ENCODE measurements around the gene SUFU.
A peak's percentile ranks its signal among the peaks of the same experiment; 100 is the strongest.
"Not testable (repeated sequence)": the region's sequence is repeated elsewhere in the genome, so short reads cannot be mapped to it uniquely, and the experiment has no call there.

SUFU gene

DNA sequence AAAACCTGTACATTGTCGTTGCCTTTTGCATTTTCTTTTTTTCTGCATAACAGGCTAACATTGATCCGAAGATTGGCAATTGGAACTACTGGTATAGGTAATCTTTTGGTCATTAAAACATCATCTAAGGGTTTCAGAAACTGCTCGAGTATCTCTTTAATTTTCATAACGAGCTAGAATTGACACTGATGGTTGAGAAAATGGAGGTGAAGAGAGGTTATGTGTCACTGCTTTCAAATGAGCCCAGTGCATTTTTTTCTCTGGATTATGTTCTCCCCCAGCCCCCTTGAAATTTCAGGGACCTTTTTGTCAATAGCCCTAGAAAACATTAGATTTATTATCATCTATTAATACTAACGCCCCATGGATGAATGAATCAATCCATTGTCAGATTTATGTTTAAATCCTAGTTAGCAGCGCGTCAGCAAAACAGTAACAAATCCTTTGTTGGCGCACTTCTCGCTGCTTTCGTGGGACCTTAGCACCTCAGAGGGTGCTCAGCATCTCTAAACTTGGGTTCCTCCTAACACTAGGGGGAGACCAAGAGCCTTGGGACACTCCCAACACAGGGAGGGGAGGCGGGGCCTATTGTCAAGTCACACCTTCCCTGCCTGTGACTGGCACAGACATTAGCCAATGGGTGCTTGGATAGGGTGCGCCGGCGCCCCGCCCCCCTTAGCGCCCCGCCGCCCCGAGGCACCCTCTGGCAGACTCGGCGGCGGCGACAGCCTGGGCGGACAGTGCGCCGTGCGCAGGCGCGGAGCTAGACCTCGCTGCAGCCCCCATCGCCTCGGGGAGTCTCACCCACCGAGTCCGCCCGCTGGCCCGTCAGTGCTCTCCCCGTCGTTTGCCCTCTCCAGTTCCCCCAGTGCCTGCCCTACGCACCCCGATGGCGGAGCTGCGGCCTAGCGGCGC, at the start of gene SUFU:
Gene SUFU (plus strand): TSS at position 709 of the 915 bp plus-strand sequence. CDS start 181 bp downstream, at position 890.
- TF ChIP-seq, protein P1, sequence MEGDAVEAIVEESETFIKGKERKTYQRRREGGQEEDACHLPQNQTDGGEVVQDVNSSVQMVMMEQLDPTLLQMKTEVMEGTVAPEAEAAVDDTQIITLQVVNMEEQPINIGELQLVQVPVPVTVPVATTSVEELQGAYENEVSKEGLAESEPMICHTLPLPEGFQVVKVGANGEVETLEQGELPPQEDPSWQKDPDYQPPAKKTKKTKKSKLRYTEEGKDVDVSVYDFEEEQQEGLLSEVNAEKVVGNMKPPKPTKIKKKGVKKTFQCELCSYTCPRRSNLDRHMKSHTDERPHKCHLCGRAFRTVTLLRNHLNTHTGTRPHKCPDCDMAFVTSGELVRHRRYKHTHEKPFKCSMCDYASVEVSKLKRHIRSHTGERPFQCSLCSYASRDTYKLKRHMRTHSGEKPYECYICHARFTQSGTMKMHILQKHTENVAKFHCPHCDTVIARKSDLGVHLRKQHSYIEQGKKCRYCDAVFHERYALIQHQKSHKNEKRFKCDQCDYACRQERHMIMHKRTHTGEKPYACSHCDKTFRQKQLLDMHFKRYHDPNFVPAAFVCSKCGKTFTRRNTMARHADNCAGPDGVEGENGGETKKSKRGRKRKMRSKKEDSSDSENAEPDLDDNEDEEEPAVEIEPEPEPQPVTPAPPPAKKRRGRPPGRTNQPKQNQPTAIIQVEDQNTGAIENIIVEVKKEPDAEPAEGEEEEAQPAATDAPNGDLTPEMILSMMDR (IDR thresholded peaks at IDR 0.05): peak; percentile 85
- Histone ChIP-seq H3K4me3 (peak within 1 kb of the TSS; percentile 89), H3K27ac (peak within 1 kb of the TSS; percentile 64 to 98)
- peak; percentile 98 for DNase-seq (ENCODE audit: low spot score)

DNA sequence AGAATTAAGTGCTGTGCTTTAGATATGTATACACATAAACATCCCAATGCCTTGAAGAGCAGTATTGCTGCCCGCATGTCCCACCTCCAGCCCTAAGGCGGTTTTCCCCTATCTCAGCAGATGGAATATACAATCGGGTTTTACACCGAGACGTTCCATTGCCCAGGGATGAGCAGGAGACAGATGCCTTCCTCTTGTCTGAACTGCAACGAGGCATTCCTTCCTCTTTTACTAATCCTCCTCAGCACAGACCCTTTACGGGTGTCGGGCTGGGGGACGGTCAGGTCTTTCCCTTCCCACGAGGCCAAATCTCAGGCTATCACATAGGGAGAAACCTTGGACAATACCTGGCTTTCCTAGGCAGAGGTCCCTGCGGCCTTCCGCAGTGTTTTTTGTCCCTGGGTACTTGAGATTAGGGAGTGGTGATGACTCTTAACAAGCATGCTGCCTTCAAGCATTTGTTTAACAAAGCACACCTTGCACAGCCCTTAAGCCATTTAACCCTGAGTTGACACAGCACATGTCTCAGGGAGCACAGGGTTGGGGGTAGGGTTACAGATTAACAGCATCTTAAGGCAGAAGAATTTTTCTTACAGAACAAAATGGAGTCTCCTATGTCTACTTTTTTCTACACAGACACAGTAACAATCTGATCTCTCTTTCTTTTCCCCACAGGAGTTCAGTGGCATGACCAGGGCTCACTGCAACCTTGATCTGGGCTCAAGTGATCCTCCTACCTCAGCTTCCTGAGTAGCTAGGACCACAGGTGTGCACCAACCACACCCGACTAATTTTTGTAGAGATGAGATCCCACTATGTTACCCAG, 48.9 kb upstream of the SUFU start:
- H3K4me3 ChIP-seq; DNase-seq (ENCODE audit: low spot score): not testable (repeated sequence)
- peak overlapping the region in 1 of 2 donors; percentile 28 for H3K27ac ChIP-seq

DNA sequence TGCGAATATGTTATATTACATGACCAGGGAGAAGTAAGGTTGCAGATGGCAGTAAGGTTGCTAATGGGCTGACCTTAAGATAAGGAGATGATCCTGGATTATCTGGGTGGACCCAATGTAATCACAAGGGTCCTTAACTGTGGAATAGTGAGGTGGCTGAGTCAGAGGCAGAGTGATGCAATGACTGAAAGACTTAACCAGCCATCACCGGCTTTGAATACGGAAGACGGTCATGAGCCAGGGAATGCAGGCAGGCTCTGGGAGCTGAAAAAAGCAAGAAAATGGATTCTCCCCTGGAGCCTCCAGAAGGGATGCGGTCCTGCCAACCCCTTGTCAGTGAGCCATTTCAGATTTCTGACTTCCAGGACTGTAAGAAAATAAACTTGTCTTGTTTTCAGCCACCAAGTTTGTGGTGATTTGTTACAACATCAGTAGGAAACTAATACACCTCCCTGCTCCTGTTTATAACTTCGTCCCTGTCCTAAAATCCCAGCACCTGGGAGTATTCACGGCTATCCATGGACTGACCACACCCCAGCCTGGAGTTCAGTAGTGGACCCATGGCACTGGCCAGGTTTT, 47.8 kb upstream of the SUFU start:
- no peak overlapping the region for H3K4me3 ChIP-seq
- DNase-seq (ENCODE audit: low spot score): no peak
- peak overlapping the region in 1 of 2 donors; percentile 52 for H3K27ac ChIP-seq
- TF ChIP-seq, protein P1 (IDR thresholded peaks at IDR 0.05): no peak

DNA sequence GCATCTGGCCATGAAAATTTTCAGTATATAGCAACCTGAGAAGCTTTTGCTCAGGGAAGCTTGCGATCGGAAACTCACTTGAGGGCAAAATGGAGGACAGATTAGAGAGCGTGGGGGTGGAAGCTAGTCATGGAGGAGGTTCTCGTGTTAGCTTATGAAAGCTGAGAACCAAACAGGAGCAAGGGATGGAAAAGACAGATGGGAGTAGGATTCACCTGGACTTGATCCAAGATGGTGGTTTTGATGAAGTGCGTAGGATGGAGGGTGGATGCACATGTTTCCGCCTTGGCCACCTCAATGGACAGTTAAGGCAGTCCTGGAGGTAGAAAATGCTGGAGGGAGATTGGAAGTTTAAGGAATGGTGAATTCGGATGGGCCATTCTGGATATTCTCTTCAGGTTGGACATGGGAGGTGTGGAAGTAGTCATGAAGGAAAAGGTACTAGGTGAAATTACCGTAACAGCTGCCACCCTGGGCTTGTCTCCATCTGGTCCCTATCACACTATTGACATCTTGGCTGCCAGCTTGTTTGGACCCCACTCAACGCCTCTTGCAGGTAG, 46.1 kb upstream of the SUFU start:
- TF ChIP-seq, protein P1 (IDR thresholded peaks at IDR 0.05): no peak
- H3K4me3 ChIP-seq: no peak overlapping the region
- no peak for DNase-seq (ENCODE audit: low spot score)
- no peak overlapping the region for H3K27ac ChIP-seq

DNA sequence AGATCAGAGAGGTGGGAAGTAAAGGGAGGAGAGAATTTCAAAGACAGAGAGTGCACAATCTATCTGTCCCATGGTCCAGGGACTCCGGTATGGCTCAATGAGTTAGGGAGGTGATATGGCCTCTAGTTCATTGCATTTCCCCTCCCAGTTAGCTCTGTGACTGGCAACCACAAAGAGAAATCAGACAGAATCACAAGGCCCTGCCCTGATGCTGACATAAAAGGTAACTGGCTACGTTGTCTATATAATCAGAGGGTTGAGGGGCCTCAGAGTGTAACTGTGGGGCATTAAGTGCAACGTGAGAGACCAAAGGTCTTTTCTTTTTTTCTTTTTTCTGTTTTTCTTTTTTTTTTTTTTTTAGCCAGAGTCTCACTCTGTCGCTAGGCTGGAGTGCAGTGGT, 45.1 kb upstream of the SUFU start:
- H3K27ac ChIP-seq: no peak overlapping the region
- TF ChIP-seq, protein P1 (IDR thresholded peaks at IDR 0.05): no peak
- no peak for DNase-seq (ENCODE audit: low spot score)

DNA sequence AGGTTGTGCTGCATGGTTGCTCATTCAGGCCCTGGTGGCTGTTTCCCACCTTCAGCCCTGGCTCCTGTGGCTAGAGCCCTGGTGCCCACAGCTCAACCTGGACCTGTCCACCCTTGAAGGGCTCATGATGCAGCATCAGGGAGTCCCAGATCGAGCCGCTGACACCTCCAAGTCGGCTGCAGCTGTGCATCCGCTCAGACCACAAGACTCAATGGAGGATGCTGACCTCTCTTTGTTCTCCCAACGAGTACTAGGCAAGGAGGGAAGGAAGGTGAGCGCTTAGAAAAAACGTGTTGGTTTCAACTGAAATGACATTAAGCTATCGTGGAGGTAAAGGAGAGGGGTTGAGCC, 43.0 kb upstream of the SUFU start:
- Histone ChIP-seq H3K27ac (no peak overlapping the region), H3K4me3 (peak overlapping the region; percentile 79)
- TF ChIP-seq, protein P1 (IDR thresholded peaks at IDR 0.05): no peak
- DNase-seq (ENCODE audit: low spot score): no peak

More for the DNA sequence above, 45.1 kb upstream of the SUFU start:
- no peak overlapping the region for H3K4me3 ChIP-seq
